H9 (cell line): ENCODE measurements around the gene LAGE3. TPM values are rescaled to one million over a fixed set of nuclear protein-coding genes. Genes with fewer than 3 reads are reported as not detected.

ENCODE experiments used
- DNase-seq: peaks from one replicate; pipeline ENCODE4 v3.0.0-alpha.2; 2017
- H2AFZ ChIP-seq: one replicate; pipeline ENCODE4 v1.6.1; 2013; ENCODE audit warnings: mild to moderate bottlenecking, low read length, control low read depth, moderate library complexity
- H2AK5ac ChIP-seq: 2 replicates; pipeline ENCODE4 v1.6.1; 2013; ENCODE audit warnings: low read length, control low read depth, mixed read lengths; ENCODE audit not compliant: insufficient read length
- H2BK120ac ChIP-seq: one replicate; pipeline ENCODE4 v1.6.1; 2013; ENCODE audit warnings: low read depth, mild to moderate bottlenecking, low read length, control low read depth, inconsistent platforms; ENCODE audit not compliant: poor library complexity, severe bottlenecking
- H2BK12ac ChIP-seq: 2 replicates; pipeline ENCODE4 v1.6.1; 2013; ENCODE audit warnings: low read length, control low read depth, mixed read lengths, low read depth; ENCODE audit not compliant: insufficient read length
- H2BK15ac ChIP-seq: 2 replicates; pipeline ENCODE4 v1.6.1; 2013; ENCODE audit warnings: low read depth, low read length, control low read depth
- H2BK20ac ChIP-seq: one replicate; pipeline ENCODE4 v1.6.1; 2013; ENCODE audit warnings: low read depth, mild to moderate bottlenecking, low read length, control low read depth, inconsistent platforms; ENCODE audit not compliant: poor library complexity, severe bottlenecking
- H2BK5ac ChIP-seq: 2 replicates; pipeline ENCODE4 v1.6.1; 2013; ENCODE audit warnings: low read length, control low read depth, mixed read lengths; ENCODE audit not compliant: insufficient read length
- H3K14ac ChIP-seq: 2 replicates; pipeline ENCODE4 v1.6.1; 2013; ENCODE audit warnings: low read length, control low read depth; ENCODE audit not compliant: insufficient read depth
- H3K18ac ChIP-seq: 2 replicates; pipeline ENCODE4 v1.6.1; 2013; ENCODE audit warnings: low read depth, mild to moderate bottlenecking, mixed read lengths, low read length, control low read depth; ENCODE audit not compliant: insufficient read length
- H3K23ac ChIP-seq: 2 replicates; pipeline ENCODE4 v1.6.1; 2013; ENCODE audit warnings: low read length, control low read depth, mixed read lengths, low read depth; ENCODE audit not compliant: insufficient read length
- H3K23me2 ChIP-seq: 2 replicates; pipeline ENCODE4 v1.6.1; 2013; ENCODE audit warnings: low read depth, mild to moderate bottlenecking, mixed read lengths, low read length, control low read depth; ENCODE audit not compliant: insufficient read length, poor library complexity, severe bottlenecking
- H3K27ac ChIP-seq: 2 replicates; pipeline ENCODE4 v1.5.1; 2013; ENCODE audit warnings: low read length, control low read depth, mixed read lengths, low read depth; ENCODE audit not compliant: insufficient read length
- H3K27me3 ChIP-seq: 2 replicates; pipeline ENCODE4 v1.6.1; 2013; ENCODE audit warnings: low read length, control low read depth, inconsistent platforms; ENCODE audit not compliant: insufficient read depth
- H3K4ac ChIP-seq: 2 replicates; pipeline ENCODE4 v1.6.1; 2013; ENCODE audit warnings: low read depth, mild to moderate bottlenecking, control low read depth, inconsistent platforms, low read length, moderate library complexity
- H3K4me1 ChIP-seq: 2 replicates; pipeline ENCODE4 v1.6.1; 2013; ENCODE audit warnings: low read length, control low read depth, inconsistent platforms; ENCODE audit not compliant: insufficient read depth
- H3K4me2 ChIP-seq: 2 replicates; pipeline ENCODE4 v1.6.1; 2013; ENCODE audit warnings: low read length, control low read depth, mixed read lengths; ENCODE audit not compliant: insufficient read length, insufficient read depth
- H3K56ac ChIP-seq: 2 replicates; pipeline ENCODE4 v1.6.1; 2013; ENCODE audit warnings: low read depth, mild to moderate bottlenecking, mixed read lengths, low read length, control low read depth; ENCODE audit not compliant: insufficient read length
- H3K79me1 ChIP-seq: 2 replicates; pipeline ENCODE4 v1.6.1; 2013; ENCODE audit warnings: low read depth, mild to moderate bottlenecking, moderate library complexity, low read length, control low read depth, inconsistent platforms; ENCODE audit not compliant: insufficient read depth, poor library complexity, severe bottlenecking
- H3K79me2 ChIP-seq: 2 replicates; pipeline ENCODE4 v1.6.1; 2013; ENCODE audit warnings: low read length, control low read depth, inconsistent platforms; ENCODE audit not compliant: insufficient read depth
- H3K9ac ChIP-seq: 2 replicates; pipeline ENCODE4 v1.6.1; 2013; ENCODE audit warnings: low read length, control low read depth, mixed read lengths; ENCODE audit not compliant: insufficient read length; ENCODE audit errors: extremely low read depth
- H3K9me3 ChIP-seq: one replicate; pipeline ENCODE4 v1.6.1; 2013; ENCODE audit warnings: low read depth, low read length, inconsistent platforms; ENCODE audit not compliant: control insufficient read depth
- H3T11ph ChIP-seq: one replicate; pipeline ENCODE4 v1.6.1; 2013; ENCODE audit warnings: mild to moderate bottlenecking, low read length, control low read depth, inconsistent platforms
- H4K20me1 ChIP-seq: one replicate; pipeline ENCODE4 v1.6.1; 2013; ENCODE audit not compliant: control insufficient read depth, insufficient read length, insufficient read depth
- H4K5ac ChIP-seq: 2 replicates; pipeline ENCODE4 v1.6.1; 2013; ENCODE audit warnings: low read depth, mild to moderate bottlenecking, mixed read lengths, low read length, control low read depth; ENCODE audit not compliant: insufficient read length
- H4K8ac ChIP-seq: replicated peaks from 2 replicates; pipeline ENCODE4 v1.6.1; 2013; ENCODE audit warnings: low read length, control low read depth, mixed read lengths, low read depth; ENCODE audit not compliant: insufficient read length
- H4K91ac ChIP-seq: 2 replicates; pipeline ENCODE4 v1.6.1; 2013; ENCODE audit warnings: low read depth, mild to moderate bottlenecking, moderate library complexity, mixed read lengths, low read length, control low read depth; ENCODE audit not compliant: insufficient read length
- H3K27ac Mint-ChIP-seq, 3 experiments: 2 replicates in 2 of 3; 3 replicates in 1 of 3; pipeline ENCODE4 v1.8.0; 2020 to 2021; ENCODE audit warnings: mixed read lengths in 3 of 3, mild to moderate bottlenecking in 1 of 3, moderate library complexity in 1 of 3
- H3K27me3 Mint-ChIP-seq: 2 replicates; pipeline ENCODE4 v1.8.0; 2021; ENCODE audit warnings: low read depth, mild to moderate bottlenecking, moderate library complexity, mixed read lengths
- H3K36me3 Mint-ChIP-seq, 3 experiments: 2 replicates in 2 of 3; 3 replicates in 1 of 3; pipeline ENCODE4 v1.8.0; 2020 to 2021; ENCODE audit warnings: low read depth in 3 of 3, mixed read lengths in 3 of 3; ENCODE audit not compliant: insufficient read depth in 1 of 3
- H3K4me1 Mint-ChIP-seq, 2 experiments: 2 replicates each; pipeline ENCODE4 v1.8.0; 2020; ENCODE audit warnings: mixed read lengths in 2 of 2
- H3K4me3 Mint-ChIP-seq, 2 experiments: 2 replicates in 1 of 2; 3 replicates in 1 of 2; pipeline ENCODE4 v1.8.0; 2020 to 2021; ENCODE audit warnings: mild to moderate bottlenecking in 2 of 2, mixed read lengths in 2 of 2, moderate library complexity in 1 of 2
- H3K9me3 Mint-ChIP-seq, 2 experiments: 2 replicates in 1 of 2; 3 replicates in 1 of 2; pipeline ENCODE4 v1.8.0; 2020; ENCODE audit warnings: mild to moderate bottlenecking in 2 of 2, mixed read lengths in 2 of 2, moderate library complexity in 1 of 2
- CTCF ChIP-seq: fragments of 200-600 bp; sonication (generic); conservative IDR thresholded peaks from 3 replicates; pipeline ENCODE4 v1.8.0; 2021; ENCODE audit warnings: antibody characterized with exemption, mild to moderate bottlenecking
- WGBS: extraction: QIAGEN DNeasy Blood & Tissue Kit; methylation state at CpG from one replicate; pipeline ENCODE4 v1.1.7; 2013; ENCODE audit warnings: missing lambda C conversion rate, low lambda C conversion rate, mixed read lengths; ENCODE audit not compliant: insufficient read length; ENCODE audit errors: extremely low coverage; 5-methylcytosine and 5-hydroxymethylcytosine counted together
- total RNA-seq: library from RNA; stranded (reverse); gene quantifications from 2 replicates; pipeline ENCODE4 v1.2.1, GENCODE V29; 2021

The LAGE3 gene
- total RNA-seq, 1 experiment from 2014 or later = 32.5 TPM

- no peak overlapping the region for H3K56ac ChIP-seq
- Mint-ChIP-seq H3K4me1 (no peaks in the 10 kb centered on the region), H3K27ac (no peak overlapping the region), H3K36me3 (peaks cover 32 to 50% (median 40%) of the 10 kb centered on the region in 3 experiments), H3K9me3 (peaks cover 62 to 76% of the 10 kb centered on the region in 2 experiments), H3K27me3 (peaks cover 3% of the 10 kb centered on the region; the same call in 1 of the 2 replicates), H3K4me3 (no peak overlapping the region)
- no peaks in the 10 kb centered on the region for H3K79me1 ChIP-seq
- no peak overlapping the region for H3K9ac ChIP-seq
- DNase-seq = no peak
- H3K14ac ChIP-seq = no peak overlapping the region
- no peaks in the 10 kb centered on the region for H4K20me1 ChIP-seq
- no peak overlapping the region for H2BK20ac ChIP-seq
- no peaks in the 10 kb centered on the region for H3K23me2 ChIP-seq
- no peak overlapping the region for H3K23ac ChIP-seq
- no peak overlapping the region for H2AK5ac ChIP-seq
- no peaks in the 10 kb centered on the region for H3K4me1 ChIP-seq
- H3K9me3 ChIP-seq = peaks cover 18% of the 10 kb centered on the region
- WGBS = no CpG with 5 or more reads among the region's 5 CpGs
- no peak overlapping the region for H4K5ac ChIP-seq
- no peak overlapping the region for H4K91ac ChIP-seq
- H4K8ac ChIP-seq = no peak overlapping the region
- H3T11ph ChIP-seq = no peak overlapping the region
- H3K27ac ChIP-seq = no peak overlapping the region
- H2BK12ac ChIP-seq = no peak overlapping the region
- H2BK15ac ChIP-seq = no peak overlapping the region
- TF ChIP-seq CTCF = no peak
- H2BK120ac ChIP-seq = no peak overlapping the region
- no peak overlapping the region for H2AFZ ChIP-seq
- no peak overlapping the region for H3K18ac ChIP-seq
- no peak overlapping the region for H3K4me2 ChIP-seq
- H3K4ac ChIP-seq = no peak overlapping the region
- H3K27me3 ChIP-seq = no peaks in the 10 kb centered on the region
- no peak overlapping the region for H2BK5ac ChIP-seq
- H3K79me2 ChIP-seq = no peaks in the 10 kb centered on the region
Observed at GRCh38 chrX:154509455-154509854, 30.4 kb upstream of the LAGE3 start.
